K562 (cell line): Measurements from ENCODE around the gene IKZF3. TPM values are rescaled to one million over a fixed set of nuclear protein-coding genes. Genes with fewer than 3 reads are reported as not detected.
A peak's percentile ranks its signal among the peaks of the same experiment; 100 is the strongest.

Source experiments
- ATAC-seq: fragments of 200-7000 bp; cut with Tn5 transposase; 3 replicates; pipeline ENCODE4 v1.9.1; 2020; ENCODE audit warnings: moderate library complexity
- BruUV-seq: library from RNA; stranded (reverse); fragments of 400-500 nt; replicated peaks from 2 replicates; lab custom pipeline; 2021; lab: Mats Ljungman, UMichigan
- CTCF ChIA-PET: fragments of 300-600 bp; formaldehyde crosslinking; extraction: SDS; loops from one replicate; lab custom pipeline; 2021; ENCODE audit warnings: low intra/inter-chr PET ratio; lab: Yijun Ruan, JAX
- POLR2A ChIA-PET: fragments of 300-600, 350-650 bp; sonication (Branson Sonifier 250); formaldehyde crosslinking; extraction: SDS; loops from one replicate; lab custom pipeline; 2021; ENCODE audit warnings: antibody characterized with exemption, inconsistent platforms; lab: Yijun Ruan, JAX
- DNase-seq, 4 experiments: peaks; one replicate each; pipeline versions ENCODE4 v3.0.0 to v3.0.0-alpha.2; 2011 to 2018; ENCODE audit warnings: low spot score in 3 of 4, mixed read lengths in 3 of 4; ENCODE audit errors: extremely low read depth in 1 of 4
- FAIRE-seq: peaks from 2 replicates; lab custom pipeline; 2011; peaks lifted over from hg19 to GRCh38; lab: Jason Lieb, UNC
- H2AFZ ChIP-seq: 2 replicates; pipeline ENCODE4 v1.6.0; 2011; ENCODE audit warnings: low read depth, low read length, control low read depth, inconsistent platforms
- H3K27ac ChIP-seq: fragments of 200-600 bp; 3 replicates; pipeline ENCODE4 v1.8.0; 2011; ENCODE audit warnings: low read depth, mild to moderate bottlenecking, control low read depth, inconsistent platforms, low read length, moderate library complexity, mixed read lengths; ENCODE audit errors: extremely low read depth
- H3K27me3 ChIP-seq, 2 experiments: fragments of 300-600 bp in 1 of 2; 2 replicates in 1 of 2; 3 replicates in 1 of 2; pipeline versions ENCODE4 v1.6.0 to v1.8.0; 2011; ENCODE audit warnings: inconsistent platforms in 2 of 2, low read length in 2 of 2, mild to moderate bottlenecking in 1 of 2, mixed read lengths in 1 of 2, moderate library complexity in 1 of 2; ENCODE audit not compliant: control insufficient read depth in 2 of 2, insufficient read depth in 2 of 2
- H3K36me3 ChIP-seq: fragments of 300-600 bp; 3 replicates; pipeline ENCODE4 v1.8.0; 2011; ENCODE audit warnings: mild to moderate bottlenecking, low read length, inconsistent platforms; ENCODE audit not compliant: control insufficient read depth, insufficient read depth
- H3K4me1 ChIP-seq, 2 experiments: fragments of 200-600 bp in 1 of 2; replicated peaks in 1 of 2; 2 replicates in 1 of 2; 3 replicates in 1 of 2; pipeline versions ENCODE4 v1.5.1 to v1.8.0; 2011; ENCODE audit warnings: inconsistent platforms in 2 of 2, low read length in 2 of 2, mild to moderate bottlenecking in 1 of 2, mixed read lengths in 1 of 2, moderate library complexity in 1 of 2; ENCODE audit not compliant: control insufficient read depth in 2 of 2, insufficient read depth in 2 of 2
- H3K4me2 ChIP-seq: 2 replicates; pipeline ENCODE4 v1.6.1; 2011; ENCODE audit warnings: low read length, control low read depth, inconsistent platforms, mixed read lengths; ENCODE audit not compliant: insufficient read depth
- H3K4me3 ChIP-seq: fragments of 200-600 bp; sonication (generic), shearing (Covaris generic); 2 replicates; pipeline ENCODE4 v1.5.1; 2016; ENCODE audit warnings: control low read depth, inconsistent platforms
- H3K79me2 ChIP-seq: fragments of 200-600 bp; 3 replicates; pipeline ENCODE4 v1.8.0; 2011; ENCODE audit warnings: low read length, inconsistent platforms; ENCODE audit not compliant: control insufficient read depth, insufficient read depth
- H3K9ac ChIP-seq, 2 experiments: 2 replicates each; pipeline versions ENCODE4 v1.6.0 to v1.6.1; 2011; ENCODE audit warnings: low read depth in 2 of 2, low read length in 2 of 2, control low read depth in 1 of 2, inconsistent platforms in 1 of 2, mild to moderate bottlenecking in 1 of 2, mixed read lengths in 1 of 2; ENCODE audit not compliant: insufficient read depth in 1 of 2
- H3K9me1 ChIP-seq: one replicate; pipeline ENCODE4 v1.6.0; 2011; ENCODE audit warnings: inconsistent platforms, mild to moderate bottlenecking, low read length, moderate library complexity; ENCODE audit not compliant: control insufficient read depth, insufficient read depth
- H3K9me3 ChIP-seq: replicated peaks from 2 replicates; pipeline ENCODE4 v1.5.1; 2011; ENCODE audit warnings: low read depth, low read length, inconsistent platforms; ENCODE audit not compliant: control insufficient read depth, insufficient read depth
- H4K20me1 ChIP-seq: replicated peaks from 2 replicates; pipeline ENCODE4 v1.6.1; 2011; ENCODE audit warnings: low read length, inconsistent platforms, mixed read lengths; ENCODE audit not compliant: control insufficient read depth, insufficient read depth
- ATF3 ChIP-seq, 2 experiments: fragments of 450-650 bp in 1 of 2; sonication (generic) in 1 of 2; formaldehyde crosslinking in 1 of 2; IDR thresholded peaks in 1 of 2; conservative IDR thresholded peaks in 1 of 2; 2 replicates each; pipeline versions ENCODE4 v1.6.1 to v1.8.1; 2016 to 2023; ENCODE audit warnings: mild to moderate bottlenecking in 2 of 2, moderate library complexity in 2 of 2, inconsistent platforms in 1 of 2, missing genetic modification reagents in 1 of 2
- GABPB2 ChIP-seq: fragments of 250-450 bp; sonication (Bioruptor Pico); conservative IDR thresholded peaks from 2 replicates; pipeline ENCODE4 v1.5.1; 2021; ENCODE audit warnings: mild to moderate bottlenecking
- GATAD2B ChIP-seq: fragments of 450-650 bp; IDR thresholded peaks from 2 replicates; pipeline ENCODE4 v1.6.1; 2017; ENCODE audit warnings: mild to moderate bottlenecking, borderline replicate concordance
- MCM7 ChIP-seq, 2 experiments: fragments of 450-650 bp; IDR thresholded peaks; 2 replicates each; pipeline ENCODE4 v1.6.1; 2016 to 2018
- MXD1 ChIP-seq: fragments of 250-450 bp; sonication (Bioruptor Pico); IDR thresholded peaks from 2 replicates; pipeline ENCODE4 v1.8.0; 2021; ENCODE audit warnings: borderline replicate concordance, mild to moderate bottlenecking, moderate library complexity; ENCODE audit not compliant: poor library complexity, severe bottlenecking
- NONO ChIP-seq, 2 experiments: fragments of 200-400 bp in 1 of 2; fragments of 450-650 bp in 1 of 2; formaldehyde crosslinking in 1 of 2; IDR thresholded peaks; 2 replicates each; pipeline ENCODE4 v1.6.1; 2017; ENCODE audit warnings: low read depth in 2 of 2, mild to moderate bottlenecking in 2 of 2, moderate library complexity in 2 of 2, low read length in 1 of 2
- PRMT5 ChIP-seq: sonication (generic); formaldehyde crosslinking; IDR thresholded peaks from 2 replicates; pipeline ENCODE4 v1.5.0; 2020; ENCODE audit warnings: missing genetic modification reagents
- RCOR1 ChIP-seq, 2 experiments: IDR thresholded peaks; 2 replicates each; pipeline ENCODE4 v1.6.1; 2012; ENCODE audit warnings: low read depth in 2 of 2, low read length in 2 of 2, borderline replicate concordance in 1 of 2, improper control_type of control experiment in 1 of 2
- STAG1 ChIP-seq: sonication (generic); formaldehyde crosslinking; IDR thresholded peaks from 2 replicates; pipeline ENCODE4 v1.5.0; 2020; ENCODE audit warnings: missing genetic modification reagents, borderline replicate concordance
- TCF3 ChIP-seq: sonication (generic); formaldehyde crosslinking; IDR thresholded peaks from 2 replicates; pipeline ENCODE4 v1.4.0; 2020; ENCODE audit warnings: mild to moderate bottlenecking, missing genetic modification reagents
- TCF7L2 ChIP-seq: fragments of 150-350 bp; IDR thresholded peaks from 2 replicates; pipeline ENCODE4 v1.6.1; 2016; ENCODE audit warnings: low read depth, mild to moderate bottlenecking, low read length, moderate library complexity
- ZFP36 ChIP-seq: fragments of 150-350 bp; IDR thresholded peaks from 2 replicates; pipeline ENCODE4 v1.6.1; 2018; ENCODE audit warnings: low read length, low read depth; ENCODE audit not compliant: partially characterized antibody
- ZKSCAN3 ChIP-seq: fragments of 250-450 bp; sonication (Bioruptor Pico); IDR thresholded peaks from 2 replicates; pipeline ENCODE4 v1.4.0; 2020
- ZNF395 ChIP-seq: fragments of 200-800 bp; sonication (Bioruptor generic); IDR thresholded peaks from 2 replicates; pipeline ENCODE4 v1.6.1; 2017; ENCODE audit warnings: missing genetic modification characterization, missing compliant biosample characterization
- ZNF511 ChIP-seq: sonication (generic); formaldehyde crosslinking; IDR thresholded peaks from 2 replicates; pipeline ENCODE4 v1.8.0; 2022; ENCODE audit warnings: mild to moderate bottlenecking, missing genetic modification reagents
- WGBS: fragments of 100-300 bp; shearing (Covaris generic); methylation state at CpG from one replicate; pipeline ENCODE4 v1.1.6; 2016; ENCODE audit warnings: low coverage, mixed read lengths; ENCODE audit not compliant: insufficient coverage; ENCODE audit errors: missing lambda C conversion rate; 5-methylcytosine and 5-hydroxymethylcytosine counted together
- in situ Hi-C: fragments of 300-500 bp; cut with MboI; formaldehyde crosslinking; loops from 4 replicates; pipeline ENCODE4 v1.15.0; 2018; ENCODE audit warnings: inconsistent platforms, mixed read lengths
- intact Hi-C: fragments of 100-400 bp; cut with micrococcal nuclease; formaldehyde crosslinking; loops from 2 replicates; pipeline ENCODE4 v1.14.2; 2022
- polyA plus RNA-seq, 8 experiments: library from polyadenylated mRNA; depleted of rRNA in 4 of 8; stranded (reverse) in 5 of 8; unstranded in 3 of 8; fragments of >200 nt; fragmentation: Nextera tagmentation in 2 of 8; fragmentation: Illumina TruSeq in 1 of 8; extraction: Ambion mirVana in 2 of 8; extraction: Trizol in 1 of 8; gene quantifications; 2 replicates each; pipeline versions ENCODE4 v1.2.1 to v1.2.3, GENCODE V29; 2011 to 2014; ENCODE audit warnings: inconsistent platforms in 1 of 8, missing spikeins in 1 of 8
- total RNA-seq, 7 experiments: library from RNA; depleted of rRNA in 6 of 7; stranded (reverse); fragments of >200 nt in 6 of 7; fragmentation: Illumina TruSeq in 2 of 7; extraction: Trizol in 2 of 7; gene quantifications; 2 replicates each; pipeline versions ENCODE4 v1.2.1 to v1.2.3, GENCODE V29; 2011 to 2021; ENCODE audit warnings: low replicate concordance in 1 of 7

IKZF3 gene
- total and polyA plus RNA-seq, 9 of the 15 experiments (the other 6 are each of a cell fraction or from before 2014, with no cell fraction given), result 0.06 to 1.6 (median 0.62) TPM

GRCh38 chr17:39730095-39730921, 133.8 kb downstream of the IKZF3 start, which contains the start of gene MIEN1:
Gene MIEN1, minus strand, starts transcription at chr17:39730532. Its CDS starts 37 bp downstream, at chr17:39730495.
- Histone ChIP-seq H3K9me3 (no peaks in the 10 kb centered on the region), H2AFZ (peak within 1 kb of the TSS; percentile 80), H3K27me3 (no peaks in the 10 kb centered on the region), H4K20me1 (no peaks in the 10 kb centered on the region), H3K9ac (peak within 1 kb of the TSS; percentile 85 to 97), H3K4me2 (peak within 1 kb of the TSS; percentile 94), H3K27ac (peak within 1 kb of the TSS; percentile 87), H3K36me3 (peaks cover 22% of the 10 kb centered on the region; the same call in 1 of the 3 replicates), H3K79me2 (peaks cover 14% of the 10 kb centered on the region), H3K4me1 (peaks cover 6 to 31% of the 10 kb centered on the region in 2 experiments; a peak in 4 of 5 replicates), H3K9me1 (no peaks in the 10 kb centered on the region), H3K4me3 (peak within 1 kb of the TSS; percentile 74)
- peak; percentile 90 to 98 (median 98) for DNase-seq
- peak; percentile 81 for FAIRE-seq
- in situ Hi-C loops, result no loop called here
- TSS peak; percentile 80 for BruUV-seq
- ChIA-PET POLR2A (interaction anchor here (0.6 to 1.8 kb wide), 9 partner anchors 9 to 165 kb away, joined by 3 to 5 read pairs (median 4); partner anchors contain the start of gene PGAP3), CTCF (interaction anchor here (0.5 to 2.6 kb wide), 5 partner anchors 24 to 246 kb away, joined by 3 to 13 read pairs (median 5); no protein-coding TSS in a partner anchor)
- intact Hi-C loops, result loop anchor here (5.0 kb wide), 1 partner anchor 43 kb away; the partner anchor contains the start of gene PGAP3
- WGBS, result 4% methylated on average over 20 of the region's 65 CpGs
- peak; percentile 93 for ATAC-seq
- peak in 1 of 2 experiments; percentile 63; a peak in 2 of 4 replicates for TF ChIP-seq NONO (IDR thresholded peaks at IDR 0.05; ENCODE audit: low read depth in 2 of 2, low read length in 1 of 2)
- no peak for TF ChIP-seq GABPB2 (CRISPR knock-in tag)
- TF ChIP-seq ZNF395 (CRISPR knock-in tag), result no peak
- TF ChIP-seq PRMT5 (CRISPR knock-in tag), result no peak
- no peak for TF ChIP-seq STAG1
- no peak for TF ChIP-seq TCF3 (CRISPR knock-in tag)
- no peak for TF ChIP-seq TCF7L2
- TF ChIP-seq ZNF511 (CRISPR knock-in tag), result no peak
- TF ChIP-seq MCM7 (IDR thresholded peaks at IDR 0.05), result no peak
- TF ChIP-seq GATAD2B, result peak; percentile 75
- TF ChIP-seq ZKSCAN3, result no peak
- TF ChIP-seq RCOR1 (IDR thresholded peaks at IDR 0.05; ENCODE audit: borderline replicate concordance in 1 of 2, low read depth in 2 of 2, low read length in 2 of 2), result peak in 1 of 2 experiments; percentile 18; a peak in 1 of 4 replicates
- no peak for TF ChIP-seq MXD1 (CRISPR knock-in tag)
- no peak for TF ChIP-seq ZFP36
- no peak; the same call in 1 of the 2 replicates for TF ChIP-seq ATF3 (IDR thresholded peaks at IDR 0.05)
- TF ChIP-seq ATF3 (CRISPR knock-in tag; conservative IDR thresholded peaks at IDR 0.05), result no peak
